Stimulated activated naive CD4-positive, alpha-beta T cell treated with Interleukin-2 at 50 U/mL for 16 hours (primary cell): ENCODE measurements around the gene RWDD3.

Experiments used
- DNase-seq: peaks from one replicate; lab custom pipeline; 2025; lab: John Stamatoyannopoulos, UW

RWDD3 gene

GRCh38 chr1:95233737-95234500, at the start of gene RWDD3:
RWDD3 (plus strand) TSS chr1:95234210; CDS start chr1:95234231, 21 bp downstream.
- peak; percentile 89 for DNase-seq

GRCh38 chr1:95186149-95186548, 47.9 kb upstream of the RWDD3 start:
- DNase-seq = no peak

- no peak for DNase-seq
Measured at GRCh38 chr1:95193591-95193990, 40.4 kb upstream of the RWDD3 start.

- no peak for DNase-seq
Measured at GRCh38 chr1:95195046-95195445, 39.0 kb upstream of the RWDD3 start.

- DNase-seq = no peak
Measured at GRCh38 chr1:95196017-95196416, 38.0 kb upstream of the RWDD3 start.

GRCh38 chr1:95197616-95198252, 36.3 kb upstream of the RWDD3 start:
- no peak for DNase-seq

GRCh38 chr1:95201905-95202304, 32.1 kb upstream of the RWDD3 start:
- DNase-seq = no peak

- DNase-seq = no peak
Measured at GRCh38 chr1:95203908-95204437, 30.0 kb upstream of the RWDD3 start.

- no peak for DNase-seq
Measured at GRCh38 chr1:95206514-95206913, 27.5 kb upstream of the RWDD3 start.

- DNase-seq = no peak
Measured at GRCh38 chr1:95207223-95207935, 26.6 kb upstream of the RWDD3 start.

- no peak for DNase-seq
Measured at GRCh38 chr1:95208876-95209275, 25.1 kb upstream of the RWDD3 start.

- no peak for DNase-seq
Measured at GRCh38 chr1:95209291-95209690, 24.7 kb upstream of the RWDD3 start.

- no peak for DNase-seq
Measured at GRCh38 chr1:95216292-95216990, 17.6 kb upstream of the RWDD3 start.

- no peak for DNase-seq
Measured at GRCh38 chr1:95217371-95217770, 16.6 kb upstream of the RWDD3 start.

GRCh38 chr1:95219407-95219806, 14.6 kb upstream of the RWDD3 start:
- DNase-seq = no peak

- DNase-seq = no peak
Measured at GRCh38 chr1:95221306-95221705, 12.7 kb upstream of the RWDD3 start.

GRCh38 chr1:95222629-95223028, 11.4 kb upstream of the RWDD3 start:
- DNase-seq = no peak

- DNase-seq = no peak
Measured at GRCh38 chr1:95223110-95223509, 10.9 kb upstream of the RWDD3 start.

- no peak for DNase-seq
Measured at GRCh38 chr1:95226781-95227660, 7.0 kb upstream of the RWDD3 start.

- DNase-seq = no peak
Measured at GRCh38 chr1:95229037-95229436, 5.0 kb upstream of the RWDD3 start.

GRCh38 chr1:95229706-95230105, 4.3 kb upstream of the RWDD3 start:
- no peak for DNase-seq
